ENCODE results near the gene PTGES3.

GRCh38 chr12:56616244-56616643 lies 71.8 kb downstream of the PTGES3 start:
- no peak for TF ChIP-seq CTCF (IDR thresholded peaks at IDR 0.05; ENCODE audit: low read depth, low read length, missing input control)
- TF ChIP-seq FOXA2 (IDR thresholded peaks at IDR 0.05) = no peak
- no peak for TF ChIP-seq MAX (IDR thresholded peaks at IDR 0.05)
- TF ChIP-seq HNF4A (conservative IDR thresholded peaks at IDR 0.05) = no peak
- no peak for TF ChIP-seq RXRA (IDR thresholded peaks at IDR 0.05)
- TF ChIP-seq REST (IDR thresholded peaks at IDR 0.05) = no peak

Measured in liver (tissue), 3 donors.